Gastroesophageal sphincter (tissue), 4 donors: ENCODE results near the gene KIAA1191. TPM values are rescaled to one million over a fixed set of nuclear protein-coding genes. Genes with fewer than 3 reads are reported as not detected.

ENCODE experiments used
- small RNA-seq, 4 donors: library from RNA; depleted of rRNA; stranded (forward); fragments of <200 nt; gene quantifications; one replicate each; pipeline ENCODE3, GENCODE V24; 2016
- total RNA-seq, 4 donors: library from RNA; depleted of rRNA; stranded (reverse); fragments of >200 nt; gene quantifications; one replicate each; pipeline ENCODE4 v1.1.0, GENCODE V29; 2016

The KIAA1191 gene
- total RNA-seq, 4 donors from 2014 or later, result 130 to 157 (median 140) TPM

Small RNA genes within 50 kb of the gene (small RNA-seq; reads per million reads assigned to genes)
- 2.8 to 7.8 (median 3.6) reads per million in 4 donors for gene MIR1271

Other genes starting within 250 kb of the KIAA1191 start
- 10 to 100 TPM; 11.2 to 84.5 (median 32.7) TPM for gene SIMC1, start 123.3 kb downstream of the KIAA1191 start, total RNA-seq
- gene ARL10, start 3.7 kb upstream of the KIAA1191 start, total RNA-seq, result 10 to 100 TPM in 3 of 4 donors, 1 to 10 TPM in 1; 4.4 to 23.3 (median 10.8) TPM
- gene NOP16, start 26.8 kb upstream of the KIAA1191 start, total RNA-seq, result 10 to 100 TPM in 3 of 4 donors, 1 to 10 TPM in 1; 9.1 to 22.3 (median 14.3) TPM
- gene HIGD2A, start 27.0 kb upstream of the KIAA1191 start, total RNA-seq, result 100 to 1,000 TPM in 3 of 4 donors, 10 to 100 TPM in 1; 87.1 to 190 (median 157) TPM
- 100 to 1,000 TPM; 222 to 285 (median 240) TPM for gene CLTB, start 54.8 kb upstream of the KIAA1191 start, total RNA-seq
- gene FAF2, start 86.6 kb upstream of the KIAA1191 start, total RNA-seq, result 10 to 100 TPM; 25.3 to 27.7 (median 25.5) TPM
- 10 to 100 TPM in 3 of 4 donors, 1 to 10 TPM in 1; 8.9 to 15.9 (median 12.4) TPM for gene RNF44, start 175.6 kb upstream of the KIAA1191 start, total RNA-seq
- gene CDHR2, start 187.6 kb upstream of the KIAA1191 start, total RNA-seq, result under 1 TPM in 1 of 4 donors, not detected in 3; 0.15 TPM
- gene GPRIN1, start 248.4 kb upstream of the KIAA1191 start, total RNA-seq, result 1 to 10 TPM in 1 of 4 donors, under 1 TPM in 3; 0.16 to 1.1 (median 0.63) TPM